GM12801 (cell line): ENCODE results near the gene BEST4.

ENCODE experiments used
- CTCF ChIP-seq: IDR thresholded peaks from one replicate; pipeline ENCODE4 v1.5.1; 2011; ENCODE audit warnings: control low read depth; ENCODE audit not compliant: insufficient read length; ENCODE audit errors: extremely low read depth

Gene BEST4

GRCh38 chr1:44775078-44775929 is 12.7 kb downstream of the BEST4 start, which contains the start of gene RPS8:
TSS of gene RPS8 (plus strand) at chr1:44775540. CDS start at chr1:44775597, 57 bp downstream.
- no peak for TF ChIP-seq CTCF

- no peak for TF ChIP-seq CTCF
Measured at GRCh38 chr1:44760876-44761275, 27.1 kb downstream of the BEST4 start.

GRCh38 chr1:44759077-44759476 is 28.9 kb downstream of the BEST4 start:
- no peak for TF ChIP-seq CTCF

GRCh38 chr1:44757420-44757819 is 30.6 kb downstream of the BEST4 start:
- TF ChIP-seq CTCF = no peak

GRCh38 chr1:44747878-44748277 is 40.1 kb downstream of the BEST4 start:
- no peak for TF ChIP-seq CTCF

- no peak for TF ChIP-seq CTCF
Measured at GRCh38 chr1:44743211-44743610, 44.8 kb downstream of the BEST4 start.

- TF ChIP-seq CTCF = no peak
Measured at GRCh38 chr1:44740179-44740617, 47.8 kb downstream of the BEST4 start.
